ENCODE measurements around the gene SLAMF6.

SLAMF6 gene

GRCh38 chr1:160449494-160449893 is 73.6 kb downstream of the SLAMF6 start:
- Histone ChIP-seq H3F3A (ENCODE audit: control insufficient read depth, insufficient read depth) (peaks cover 9% of the 10 kb centered on the region; the same call in 1 of the 2 replicates), H3K27me3 (ENCODE audit: control insufficient read depth, low read length) (no peaks in the 10 kb centered on the region), H3K9me2 (replicated peaks; ENCODE audit: control insufficient read depth, low read length) (no peaks in the 10 kb centered on the region), H4K20me1 (ENCODE audit: control insufficient read depth, insufficient read depth, low read depth, low read length) (no peaks in the 10 kb centered on the region), H3K4me3 (ENCODE audit: low read length) (no peak overlapping the region), H3K4me2 (ENCODE audit: low read length) (no peak overlapping the region), H3K4me1 (ENCODE audit: control insufficient read depth, low read length) (peaks cover 64% of the 10 kb centered on the region), H3K9me3 (ENCODE audit: control insufficient read depth, insufficient read depth, low read length) (no peaks in the 10 kb centered on the region), H3K27ac (ENCODE audit: low read depth, low read length) (no peak overlapping the region), H3K36me3 (ENCODE audit: control insufficient read depth, low read length) (no peaks in the 10 kb centered on the region), H3K79me2 (ENCODE audit: control insufficient read depth, low read length) (no peaks in the 10 kb centered on the region)
- TF ChIP-seq CTCF (IDR thresholded peaks at IDR 0.05; ENCODE audit: low read depth, low read length, poor library complexity, severe bottlenecking) = no peak
- TF ChIP-seq EZH2phosphoT487 (IDR thresholded peaks at IDR 0.05; ENCODE audit: borderline replicate concordance, low read length) = no peak

GRCh38 chr1:160446945-160447600 is 76.0 kb downstream of the SLAMF6 start:
- H3K36me3 ChIP-seq (ENCODE audit: control insufficient read depth, low read length) = no peaks in the 10 kb centered on the region
- no peaks in the 10 kb centered on the region for H4K20me1 ChIP-seq (ENCODE audit: control insufficient read depth, insufficient read depth, low read depth, low read length)
- H3K9me2 ChIP-seq (replicated peaks; ENCODE audit: control insufficient read depth, low read length) = no peaks in the 10 kb centered on the region
- H3K27ac ChIP-seq (ENCODE audit: low read depth, low read length) = peak overlapping the region; percentile 40
- no peaks in the 10 kb centered on the region for H3K9me3 ChIP-seq (ENCODE audit: control insufficient read depth, insufficient read depth, low read length)
- peaks cover 68% of the 10 kb centered on the region for H3K4me1 ChIP-seq (ENCODE audit: control insufficient read depth, low read length)
- H3F3A ChIP-seq (ENCODE audit: control insufficient read depth, insufficient read depth) = peaks cover 16% of the 10 kb centered on the region; the same call in 1 of the 2 replicates
- H3K4me3 ChIP-seq (ENCODE audit: low read length) = peak overlapping the region; percentile 43
- peak overlapping the region; percentile 54 for H3K4me2 ChIP-seq (ENCODE audit: low read length)
- H3K79me2 ChIP-seq (ENCODE audit: control insufficient read depth, low read length) = no peaks in the 10 kb centered on the region
- no peaks in the 10 kb centered on the region for H3K27me3 ChIP-seq (ENCODE audit: control insufficient read depth, low read length)
- TF ChIP-seq CTCF (IDR thresholded peaks at IDR 0.05; ENCODE audit: low read depth, low read length, poor library complexity, severe bottlenecking) = no peak
- TF ChIP-seq EZH2phosphoT487 (IDR thresholded peaks at IDR 0.05; ENCODE audit: borderline replicate concordance, low read length) = no peak

- TF ChIP-seq CTCF (IDR thresholded peaks at IDR 0.05; ENCODE audit: low read depth, low read length, poor library complexity, severe bottlenecking) (no peak), EZH2phosphoT487 (IDR thresholded peaks at IDR 0.05; ENCODE audit: borderline replicate concordance, low read length) (no peak)
- H3K27ac ChIP-seq (ENCODE audit: low read depth, low read length) = no peak overlapping the region
- peaks cover 3% of the 10 kb centered on the region; the same call in 1 of the 2 replicates for H3K9me3 ChIP-seq (ENCODE audit: control insufficient read depth, insufficient read depth, low read length)
- no peaks in the 10 kb centered on the region; the same call in 1 of the 2 replicates for H3K36me3 ChIP-seq (ENCODE audit: control insufficient read depth, low read length)
- H3F3A ChIP-seq (ENCODE audit: control insufficient read depth, insufficient read depth) = peaks cover 9% of the 10 kb centered on the region; the same call in 1 of the 2 replicates
- peaks cover 55% of the 10 kb centered on the region for H3K4me1 ChIP-seq (ENCODE audit: control insufficient read depth, low read length)
- H3K27me3 ChIP-seq (ENCODE audit: control insufficient read depth, low read length) = no peaks in the 10 kb centered on the region
- H3K79me2 ChIP-seq (ENCODE audit: control insufficient read depth, low read length) = no peaks in the 10 kb centered on the region
- H3K4me2 ChIP-seq (ENCODE audit: low read length) = no peak overlapping the region
- no peaks in the 10 kb centered on the region for H3K9me2 ChIP-seq (replicated peaks; ENCODE audit: control insufficient read depth, low read length)
- H4K20me1 ChIP-seq (ENCODE audit: control insufficient read depth, insufficient read depth, low read depth, low read length) = no peaks in the 10 kb centered on the region
- H3K4me3 ChIP-seq (ENCODE audit: low read length) = no peak overlapping the region
Observed at GRCh38 chr1:160439718-160440117, 83.3 kb downstream of the SLAMF6 start.
